ENCODE measurements around the gene TRIM47. TPM values are rescaled to one million over a fixed set of nuclear protein-coding genes. Genes with fewer than 3 reads are reported as not detected.

TRIM47 gene
- total RNA-seq, 1 experiment from 2014 or later = 2.5 TPM

DNA sequence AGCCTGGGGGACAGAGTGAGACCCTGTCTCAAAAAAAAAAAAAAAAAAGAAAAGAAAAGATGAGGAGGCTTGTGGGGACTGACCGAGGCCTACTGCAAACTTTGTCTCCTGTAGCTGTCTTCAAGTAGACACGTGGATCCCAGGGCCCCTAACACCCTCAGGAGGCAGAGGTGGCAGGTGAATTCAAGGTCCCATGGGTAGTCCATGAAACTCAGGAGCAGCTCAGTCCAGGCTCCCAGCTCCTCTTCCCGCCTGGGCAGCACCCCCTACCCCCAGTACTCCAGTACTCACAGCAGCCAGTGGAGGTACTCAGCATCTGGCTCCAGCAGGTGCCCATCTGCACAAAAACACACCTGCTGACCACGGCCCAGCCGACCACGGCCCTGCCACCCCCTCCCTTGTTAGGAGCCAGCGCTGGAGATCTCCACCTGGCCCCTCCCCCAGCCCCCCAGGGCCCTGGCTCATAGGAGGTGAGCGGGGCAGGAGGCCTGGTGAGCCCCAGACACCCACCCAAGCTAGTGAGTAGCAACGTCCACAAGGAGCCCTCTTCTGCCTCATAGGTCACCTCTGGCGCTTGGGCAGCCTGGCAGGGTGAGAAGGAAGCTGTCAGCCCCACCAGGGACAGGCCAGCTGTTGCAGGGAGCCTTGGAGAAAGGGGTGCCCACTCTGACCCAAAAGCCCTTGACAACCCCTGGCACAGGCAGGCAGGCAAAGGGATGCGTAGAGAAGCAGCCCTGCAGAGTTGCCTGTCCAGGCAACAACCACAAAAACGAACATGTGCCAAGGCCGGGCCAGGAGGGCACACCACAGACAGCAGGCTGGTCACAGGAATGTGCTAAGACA lies 22.5 kb upstream of the TRIM47 start:
- no peak for DNase-seq
- H3K27me3 ChIP-seq (replicated peaks; ENCODE audit: control insufficient read depth, insufficient read depth, low read length) = no peaks in the 10 kb centered on the region
- CTCF ChIA-PET = no interaction called here
- H3K4me1 ChIP-seq = peaks cover 14% of the 10 kb centered on the region
- intact Hi-C loops (cut with micrococcal nuclease; ENCODE audit: unreplicated experiment) = no loop called here
- no peaks in the 10 kb centered on the region for H3K27me3 Mint-ChIP-seq (ENCODE audit: insufficient read depth, unreplicated experiment)
- no peak overlapping the region for H3K27ac Mint-ChIP-seq (ENCODE audit: unreplicated experiment)
- no peak for TF ChIP-seq CTCF (IDR thresholded peaks at IDR 0.05; ENCODE audit: insufficient read depth in 1 of 2, low read depth in 1 of 2, low read length in 1 of 2, severe bottlenecking in 1 of 2, unreplicated experiment in 1 of 2)
- BruUV-seq (replicated peaks) = no TSS peak
- no peaks in the 10 kb centered on the region for H3K9me3 Mint-ChIP-seq (ENCODE audit: unreplicated experiment)
- POLR2A ChIA-PET = no interaction called here
- no peak overlapping the region for H3K4me3 Mint-ChIP-seq (ENCODE audit: unreplicated experiment)
- peaks cover 72% of the 10 kb centered on the region for H3K36me3 Mint-ChIP-seq (ENCODE audit: insufficient read depth, unreplicated experiment)
- no peaks in the 10 kb centered on the region for H3K4me1 Mint-ChIP-seq (ENCODE audit: low read depth, unreplicated experiment)
- H3K4me3 ChIP-seq (ENCODE audit: low read depth, low read length) = no peak overlapping the region
- H3K36me3 ChIP-seq (ENCODE audit: control insufficient read depth, insufficient read depth, low read length) = peaks cover 4% of the 10 kb centered on the region; the same call in 1 of the 2 replicates
- H3K9me3 ChIP-seq = no peaks in the 10 kb centered on the region

DNA sequence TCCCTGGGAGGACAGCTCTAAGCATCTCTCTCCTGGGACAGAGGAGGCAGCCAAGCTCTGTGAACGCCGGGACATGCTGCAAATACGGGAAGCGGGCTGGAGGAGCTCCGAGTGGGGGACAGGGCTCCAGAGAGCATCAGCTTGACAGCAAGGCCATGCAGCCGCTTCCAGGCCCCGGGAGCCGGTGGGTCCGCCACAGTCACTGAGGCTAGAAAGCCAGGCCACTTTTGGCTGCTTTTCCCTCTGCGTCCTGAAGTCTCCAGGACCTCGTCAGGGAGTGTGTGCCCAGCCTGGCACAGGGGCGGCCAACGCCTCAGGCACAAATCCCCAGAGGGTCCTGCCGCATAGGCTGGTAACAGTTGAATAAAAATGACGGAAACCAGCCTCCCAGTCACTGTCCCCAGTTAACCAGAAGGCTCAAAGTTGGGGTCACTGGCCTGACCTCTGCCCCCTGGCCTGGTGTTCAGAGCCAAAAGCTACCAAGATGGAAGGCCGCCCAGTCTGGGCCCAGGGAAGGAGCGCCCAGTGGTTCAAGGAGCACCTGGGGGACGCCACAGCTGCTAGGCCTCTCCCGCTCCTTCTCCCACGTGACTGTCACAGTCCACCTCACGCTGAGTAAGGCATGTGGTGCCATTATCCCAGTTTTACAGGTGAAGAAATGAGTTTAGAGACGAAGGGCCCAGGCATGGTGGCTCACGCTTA lies 21.5 kb upstream of the TRIM47 start:
- Histone ChIP-seq H3K27me3 (replicated peaks; ENCODE audit: control insufficient read depth, insufficient read depth, low read length) (no peaks in the 10 kb centered on the region), H3K4me3 (ENCODE audit: low read depth, low read length) (no peak overlapping the region), H3K36me3 (ENCODE audit: control insufficient read depth, insufficient read depth, low read length) (peaks cover 4% of the 10 kb centered on the region; the same call in 1 of the 2 replicates), H3K4me1 (peaks cover 19% of the 10 kb centered on the region), H3K9me3 (no peaks in the 10 kb centered on the region)
- no TSS peak for BruUV-seq (replicated peaks)
- no peak overlapping the region for H3K4me3 Mint-ChIP-seq (ENCODE audit: unreplicated experiment)
- H3K4me1 Mint-ChIP-seq (ENCODE audit: low read depth, unreplicated experiment) = peaks cover 9% of the 10 kb centered on the region
- no peak for TF ChIP-seq CTCF (IDR thresholded peaks at IDR 0.05; ENCODE audit: insufficient read depth in 1 of 2, low read depth in 1 of 2, low read length in 1 of 2, severe bottlenecking in 1 of 2, unreplicated experiment in 1 of 2)
- intact Hi-C loops (cut with micrococcal nuclease; ENCODE audit: unreplicated experiment) = loop anchor here (5.0 kb wide), 1 partner anchor 118 kb away; the partner anchor contains the start of gene UNK
- DNase-seq = no peak
- H3K27me3 Mint-ChIP-seq (ENCODE audit: insufficient read depth, unreplicated experiment) = no peaks in the 10 kb centered on the region
- ChIA-PET CTCF (interaction anchor here (0.6 kb wide), 1 partner anchor 437 kb away, joined by 3 read pairs; no protein-coding TSS in a partner anchor), POLR2A (no interaction called here)
- no peak overlapping the region for H3K27ac Mint-ChIP-seq (ENCODE audit: unreplicated experiment)
- no peaks in the 10 kb centered on the region for H3K9me3 Mint-ChIP-seq (ENCODE audit: unreplicated experiment)
- peaks cover 76% of the 10 kb centered on the region for H3K36me3 Mint-ChIP-seq (ENCODE audit: insufficient read depth, unreplicated experiment)

DNA sequence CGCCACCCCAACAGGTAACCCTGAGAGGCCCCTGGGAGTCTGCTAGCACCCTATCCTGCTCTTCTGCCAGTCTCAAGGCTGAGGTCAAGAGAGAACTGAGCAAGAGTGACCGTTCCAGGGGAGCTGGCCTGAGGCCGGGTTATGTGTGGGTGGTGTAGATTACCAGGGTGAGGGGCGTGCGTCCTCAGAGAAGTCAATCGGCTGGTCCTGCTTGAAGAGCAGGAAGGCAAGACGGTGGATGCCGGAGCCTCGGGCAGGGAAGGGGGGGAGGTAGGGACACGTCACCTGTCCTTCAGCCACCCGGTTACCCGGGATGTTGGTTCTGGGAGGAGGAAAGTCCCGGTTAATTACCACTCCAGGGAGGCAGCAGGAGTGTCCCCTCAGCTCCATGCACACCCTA lies 21.0 kb upstream of the TRIM47 start:
- Histone ChIP-seq H3K9me3 (no peaks in the 10 kb centered on the region), H3K4me1 (peaks cover 19% of the 10 kb centered on the region), H3K36me3 (ENCODE audit: control insufficient read depth, insufficient read depth, low read length) (peaks cover 4% of the 10 kb centered on the region; the same call in 1 of the 2 replicates), H3K4me3 (ENCODE audit: low read depth, low read length) (no peak overlapping the region), H3K27me3 (replicated peaks; ENCODE audit: control insufficient read depth, insufficient read depth, low read length) (no peaks in the 10 kb centered on the region)
- POLR2A ChIA-PET = no interaction called here
- Mint-ChIP-seq H3K9me3 (ENCODE audit: unreplicated experiment) (no peaks in the 10 kb centered on the region), H3K36me3 (ENCODE audit: insufficient read depth, unreplicated experiment) (peaks cover 73% of the 10 kb centered on the region), H3K4me3 (ENCODE audit: unreplicated experiment) (no peak overlapping the region), H3K27me3 (ENCODE audit: insufficient read depth, unreplicated experiment) (no peaks in the 10 kb centered on the region), H3K4me1 (ENCODE audit: low read depth, unreplicated experiment) (peaks cover 12% of the 10 kb centered on the region), H3K27ac (ENCODE audit: unreplicated experiment) (no peak overlapping the region)
- no TSS peak for BruUV-seq (replicated peaks)
- no peak for DNase-seq
- CTCF ChIA-PET = no interaction called here
- no peak for TF ChIP-seq CTCF (IDR thresholded peaks at IDR 0.05; ENCODE audit: insufficient read depth in 1 of 2, low read depth in 1 of 2, low read length in 1 of 2, severe bottlenecking in 1 of 2, unreplicated experiment in 1 of 2)
- intact Hi-C loops (cut with micrococcal nuclease; ENCODE audit: unreplicated experiment) = loop anchor here (5.0 kb wide), 1 partner anchor 117 kb away; the partner anchor contains the start of gene UNK
